Activated B cell treated with CpG ODN at 0.5 μM for 24 hours (primary cell): ENCODE data around the gene AURKAIP1. TPM values are rescaled to one million over a fixed set of nuclear protein-coding genes. Genes with fewer than 3 reads are reported as not detected.

Experiments
- ATAC-seq: fragments of 200-7000 bp; cut with Tn5 transposase; one replicate; pipeline ENCODE4 v1.10.0; 2021; ENCODE audit warnings: low read depth, mild to moderate bottlenecking, moderate library complexity
- CTCF ChIA-PET: fragments of 350-600 bp; sonication (Branson Sonifier 250); formaldehyde crosslinking; loops from one replicate; lab custom pipeline; 2021; ENCODE audit warnings: antibody characterized with exemption; lab: Charles Lee
- POLR2A ChIA-PET: fragments of 350-600 bp; sonication (Branson Sonifier 250); formaldehyde crosslinking; loops from one replicate; lab custom pipeline; 2021; ENCODE audit warnings: antibody characterized with exemption; lab: Charles Lee
- DNase-seq: peaks from one replicate; pipeline ENCODE4 v3.0.0; 2022
- H3K27ac Mint-ChIP-seq: one replicate; pipeline ENCODE4 v1.8.0; 2020; ENCODE audit warnings: mixed read lengths
- H3K27me3 Mint-ChIP-seq: one replicate; pipeline ENCODE4 v1.8.0; 2021; ENCODE audit warnings: mixed read lengths
- H3K36me3 Mint-ChIP-seq: one replicate; pipeline ENCODE4 v1.8.0; 2021; ENCODE audit warnings: low read depth, mixed read lengths
- H3K4me1 Mint-ChIP-seq: one replicate; pipeline ENCODE4 v1.8.0; 2021; ENCODE audit warnings: mixed read lengths
- H3K4me3 Mint-ChIP-seq: one replicate; pipeline ENCODE4 v1.8.0; 2020; ENCODE audit warnings: mild to moderate bottlenecking, mixed read lengths
- H3K9me3 Mint-ChIP-seq: one replicate; pipeline ENCODE4 v1.8.0; 2020; ENCODE audit warnings: mixed read lengths
- intact Hi-C: fragments of 100-400 bp; cut with micrococcal nuclease; formaldehyde crosslinking; loops from one replicate; pipeline ENCODE4 v1.15.1; 2024
- total RNA-seq: library from RNA; stranded (reverse); gene quantifications from 2 replicates; pipeline ENCODE4 v1.2.3, GENCODE V29; 2022
- TF ChIP-seq, protein P1 (sequence below): fragments of 200-600 bp; IDR thresholded peaks from one replicate; pipeline ENCODE4 v1.8.0; 2022; ENCODE audit warnings: antibody characterized with exemption, mild to moderate bottlenecking

The AURKAIP1 gene
- total RNA-seq, 1 donor from 2014 or later = 91.5 TPM

DNA sequence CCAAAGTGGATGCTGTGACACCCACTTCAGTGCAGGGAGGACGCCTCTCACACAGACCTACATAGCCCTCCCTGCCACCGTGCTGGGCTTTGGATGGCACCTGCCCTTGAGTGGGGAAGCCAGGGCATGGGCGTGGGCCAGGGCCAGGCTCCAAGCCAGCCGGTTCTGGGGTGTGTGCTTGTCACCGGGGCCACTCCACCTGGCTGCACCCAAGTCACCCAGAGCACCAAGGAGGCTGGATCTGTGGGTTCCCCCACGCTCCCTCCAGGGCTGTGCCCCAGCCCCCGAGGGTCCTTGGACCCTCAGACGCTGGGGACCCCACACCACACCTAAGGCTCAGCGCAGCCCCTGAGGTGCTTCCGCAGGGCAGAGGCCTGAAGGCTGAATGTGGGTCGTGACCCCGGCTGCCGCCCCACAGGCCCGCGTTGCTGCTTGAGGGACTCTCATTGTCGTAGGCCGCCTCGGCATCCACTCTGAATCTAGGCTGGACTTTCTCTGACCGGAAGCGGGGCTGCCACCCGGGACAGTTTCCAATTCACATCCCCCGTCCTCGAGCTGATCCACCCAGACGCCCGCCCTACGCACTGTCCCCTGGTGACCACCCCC, 18.1 kb downstream of the AURKAIP1 start:
- peaks cover 21% of the 10 kb centered on the region for H3K4me1 Mint-ChIP-seq
- DNase-seq (no peak), ATAC-seq (no peak)
- TF ChIP-seq, protein P1, sequence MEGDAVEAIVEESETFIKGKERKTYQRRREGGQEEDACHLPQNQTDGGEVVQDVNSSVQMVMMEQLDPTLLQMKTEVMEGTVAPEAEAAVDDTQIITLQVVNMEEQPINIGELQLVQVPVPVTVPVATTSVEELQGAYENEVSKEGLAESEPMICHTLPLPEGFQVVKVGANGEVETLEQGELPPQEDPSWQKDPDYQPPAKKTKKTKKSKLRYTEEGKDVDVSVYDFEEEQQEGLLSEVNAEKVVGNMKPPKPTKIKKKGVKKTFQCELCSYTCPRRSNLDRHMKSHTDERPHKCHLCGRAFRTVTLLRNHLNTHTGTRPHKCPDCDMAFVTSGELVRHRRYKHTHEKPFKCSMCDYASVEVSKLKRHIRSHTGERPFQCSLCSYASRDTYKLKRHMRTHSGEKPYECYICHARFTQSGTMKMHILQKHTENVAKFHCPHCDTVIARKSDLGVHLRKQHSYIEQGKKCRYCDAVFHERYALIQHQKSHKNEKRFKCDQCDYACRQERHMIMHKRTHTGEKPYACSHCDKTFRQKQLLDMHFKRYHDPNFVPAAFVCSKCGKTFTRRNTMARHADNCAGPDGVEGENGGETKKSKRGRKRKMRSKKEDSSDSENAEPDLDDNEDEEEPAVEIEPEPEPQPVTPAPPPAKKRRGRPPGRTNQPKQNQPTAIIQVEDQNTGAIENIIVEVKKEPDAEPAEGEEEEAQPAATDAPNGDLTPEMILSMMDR = no peak
- ChIA-PET POLR2A (no interaction called here), CTCF (interaction anchor here (2.2 kb wide), 1 partner anchor 14 kb away, joined by 4 read pairs; no protein-coding TSS in a partner anchor)
- H3K4me3 Mint-ChIP-seq = no peak overlapping the region
- no peaks in the 10 kb centered on the region for H3K9me3 Mint-ChIP-seq
- peaks cover 26% of the 10 kb centered on the region for H3K27me3 Mint-ChIP-seq
- H3K36me3 Mint-ChIP-seq = no peaks in the 10 kb centered on the region
- no peak overlapping the region for H3K27ac Mint-ChIP-seq
- intact Hi-C loops = no loop called here

DNA sequence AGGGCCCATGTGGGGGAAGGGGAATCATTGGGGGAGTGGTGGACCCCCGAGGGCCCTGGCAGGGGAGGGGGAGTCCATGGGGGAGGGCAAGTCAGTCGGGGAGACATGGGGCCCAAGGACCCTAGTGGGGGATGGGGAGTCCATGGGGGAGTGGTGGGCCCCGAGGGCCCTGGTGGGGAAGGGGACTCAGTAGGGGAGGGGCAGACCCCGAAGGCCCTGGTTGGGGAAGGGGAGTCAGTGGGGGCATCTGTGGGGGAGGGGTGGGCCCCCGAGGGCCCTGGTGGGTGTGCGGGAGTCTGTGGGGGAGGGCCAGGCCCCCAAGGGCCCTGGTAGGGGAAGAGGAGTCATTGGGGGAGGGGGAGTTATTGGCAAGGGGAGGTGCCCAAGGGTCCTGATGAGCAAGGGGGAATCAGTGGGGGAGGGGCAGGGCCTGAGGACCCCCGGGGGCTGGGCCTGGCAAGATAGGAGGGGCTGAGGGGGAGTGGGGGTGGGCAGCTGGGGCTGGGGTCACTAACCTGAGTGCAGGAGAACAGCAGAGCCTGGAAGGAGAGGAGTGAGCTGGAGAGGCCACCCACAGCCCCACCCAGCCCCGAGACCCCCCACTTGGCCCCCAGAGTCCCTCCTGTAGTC, 18.7 kb downstream of the AURKAIP1 start:
- H3K4me3 Mint-ChIP-seq = no peak overlapping the region
- H3K27ac Mint-ChIP-seq = no peak overlapping the region
- ChIA-PET POLR2A (no interaction called here), CTCF (interaction anchor here (2.2 kb wide), 1 partner anchor 15 kb away, joined by 4 read pairs; no protein-coding TSS in a partner anchor)
- no peaks in the 10 kb centered on the region for H3K36me3 Mint-ChIP-seq
- TF ChIP-seq, protein P1 = no peak
- no peak for DNase-seq
- no peak for ATAC-seq
- H3K9me3 Mint-ChIP-seq = no peaks in the 10 kb centered on the region
- peaks cover 26% of the 10 kb centered on the region for H3K27me3 Mint-ChIP-seq
- intact Hi-C loops = no loop called here
- H3K4me1 Mint-ChIP-seq = peaks cover 21% of the 10 kb centered on the region

DNA sequence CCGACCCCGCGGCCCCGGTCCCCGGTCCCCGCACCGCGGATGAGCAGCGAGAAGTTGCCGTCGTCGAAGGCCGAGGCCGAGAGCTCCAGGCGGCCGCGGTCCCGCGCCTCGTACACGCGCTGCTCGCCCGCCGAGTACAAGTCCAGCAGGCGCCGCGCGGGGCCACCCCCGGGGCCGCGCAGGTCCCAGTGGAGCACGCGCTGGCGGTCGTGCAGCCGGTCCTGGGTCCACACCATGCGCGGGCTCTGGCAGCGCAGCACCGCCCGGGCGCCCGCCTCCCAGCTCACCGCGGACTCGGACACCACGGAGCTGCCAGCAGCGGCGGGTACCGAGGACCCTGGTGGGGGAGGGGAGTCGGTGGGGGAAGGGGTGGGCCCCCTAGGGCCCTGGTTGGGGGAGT, 19.6 kb downstream of the AURKAIP1 start:
- Mint-ChIP-seq H3K27me3 (peaks cover 21% of the 10 kb centered on the region), H3K36me3 (no peaks in the 10 kb centered on the region), H3K4me3 (no peak overlapping the region), H3K4me1 (peaks cover 21% of the 10 kb centered on the region), H3K9me3 (no peaks in the 10 kb centered on the region), H3K27ac (no peak overlapping the region)
- intact Hi-C loops = no loop called here
- TF ChIP-seq, protein P1 = no peak
- DNase-seq = no peak
- POLR2A ChIA-PET = interaction anchor here (0.6 kb wide), 1 partner anchor 234 kb away, joined by 5 read pairs; no protein-coding TSS in a partner anchor
- CTCF ChIA-PET = no interaction called here
- ATAC-seq = peak; percentile 22

DNA sequence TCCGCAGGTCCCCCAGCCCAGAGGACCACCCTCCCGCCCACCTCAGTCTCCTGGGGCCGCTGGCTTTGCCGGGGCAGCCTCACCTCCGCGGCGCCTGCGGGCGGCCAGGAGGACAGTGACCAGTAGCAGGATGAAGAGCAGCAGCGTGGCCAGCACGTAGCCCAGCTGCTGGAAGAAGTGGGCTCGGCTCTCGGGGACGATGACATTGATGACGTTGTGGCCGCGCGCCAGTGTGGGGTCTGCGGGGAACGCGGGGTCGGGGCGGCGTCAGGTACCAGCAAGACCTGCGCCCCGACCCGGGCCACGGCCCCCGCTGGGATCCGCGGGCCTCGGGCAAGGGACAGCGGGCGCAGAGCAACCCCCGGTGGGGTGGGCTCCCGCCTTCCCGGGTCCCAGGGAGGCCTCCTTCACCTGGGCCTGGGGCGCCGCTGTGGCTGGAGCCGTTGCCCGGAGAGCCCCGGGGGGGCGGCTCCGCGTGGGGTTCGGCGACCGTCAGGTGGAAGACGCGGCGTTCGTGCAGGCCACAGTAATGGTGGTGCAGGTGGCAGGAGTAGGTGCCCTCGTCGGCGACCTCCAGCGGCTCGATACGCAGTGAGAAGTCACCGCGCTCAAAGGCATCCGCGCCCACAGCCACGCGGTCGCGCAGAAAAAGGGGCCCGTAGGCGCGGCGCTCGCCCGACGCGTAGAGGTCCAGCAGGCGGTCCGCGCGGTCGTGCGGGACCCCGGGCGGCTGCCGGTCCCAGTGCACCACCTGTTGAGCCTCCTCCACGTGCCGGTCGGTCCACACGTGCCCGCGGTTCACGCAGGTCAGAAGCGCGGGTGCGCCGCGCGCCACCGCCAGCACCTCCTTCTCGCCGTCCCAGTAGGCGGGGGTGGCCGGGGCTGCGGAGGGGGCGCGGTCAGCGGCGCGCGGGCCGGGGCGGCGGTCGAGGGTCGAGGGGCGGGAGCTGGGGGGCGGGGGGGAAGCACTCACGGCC, 20.4 kb downstream of the AURKAIP1 start:
- no peak for DNase-seq
- peak; percentile 16 for ATAC-seq
- Mint-ChIP-seq H3K9me3 (no peaks in the 10 kb centered on the region), H3K36me3 (no peaks in the 10 kb centered on the region), H3K27ac (no peak overlapping the region), H3K4me3 (no peak overlapping the region), H3K27me3 (peaks cover 21% of the 10 kb centered on the region), H3K4me1 (peaks cover 21% of the 10 kb centered on the region)
- POLR2A ChIA-PET = no interaction called here
- TF ChIP-seq, protein P1 = no peak
- intact Hi-C loops = loop anchor here (5.0 kb wide), 1 partner anchor 88 kb away; no protein-coding TSS in a partner anchor
- CTCF ChIA-PET = no interaction called here
